Measurements from ENCODE around the gene AKTIP.

DNA sequence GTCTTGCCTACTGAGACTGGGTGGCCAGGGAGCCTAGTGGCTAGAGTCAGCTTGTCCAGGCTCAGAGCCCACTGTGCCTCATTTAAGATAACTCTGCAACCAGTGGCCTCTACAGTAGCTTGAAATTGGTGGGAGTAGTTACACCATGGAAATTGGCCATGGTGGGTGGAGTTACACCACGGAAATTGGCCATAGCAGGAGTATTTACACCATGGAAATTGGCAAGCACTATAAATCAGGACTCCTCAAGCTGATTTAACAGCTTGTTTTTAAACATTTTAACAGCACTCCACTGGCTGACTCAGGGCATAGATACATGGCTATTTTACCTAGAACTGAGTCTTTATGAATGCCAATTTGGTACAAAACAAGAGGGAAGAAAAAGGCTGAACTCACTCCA, 27.7 kb upstream of the AKTIP start:
- TF ChIP-seq FOXP2 (optimal IDR thresholded peaks at IDR 0.05; ENCODE audit: borderline replicate concordance, extremely low read depth, extremely low read length, insufficient read depth) (no peak), POLR2AphosphoS5 (IDR thresholded peaks at IDR 0.05; ENCODE audit: low read depth, low read length) (no peak), SIN3A (IDR thresholded peaks at IDR 0.05; ENCODE audit: borderline replicate concordance, insufficient read depth, low read length) (no peak), TAF1 (IDR thresholded peaks at IDR 0.05; ENCODE audit: borderline replicate concordance, insufficient read depth, low read length) (no peak)
- TF ChIP-seq, protein P1, sequence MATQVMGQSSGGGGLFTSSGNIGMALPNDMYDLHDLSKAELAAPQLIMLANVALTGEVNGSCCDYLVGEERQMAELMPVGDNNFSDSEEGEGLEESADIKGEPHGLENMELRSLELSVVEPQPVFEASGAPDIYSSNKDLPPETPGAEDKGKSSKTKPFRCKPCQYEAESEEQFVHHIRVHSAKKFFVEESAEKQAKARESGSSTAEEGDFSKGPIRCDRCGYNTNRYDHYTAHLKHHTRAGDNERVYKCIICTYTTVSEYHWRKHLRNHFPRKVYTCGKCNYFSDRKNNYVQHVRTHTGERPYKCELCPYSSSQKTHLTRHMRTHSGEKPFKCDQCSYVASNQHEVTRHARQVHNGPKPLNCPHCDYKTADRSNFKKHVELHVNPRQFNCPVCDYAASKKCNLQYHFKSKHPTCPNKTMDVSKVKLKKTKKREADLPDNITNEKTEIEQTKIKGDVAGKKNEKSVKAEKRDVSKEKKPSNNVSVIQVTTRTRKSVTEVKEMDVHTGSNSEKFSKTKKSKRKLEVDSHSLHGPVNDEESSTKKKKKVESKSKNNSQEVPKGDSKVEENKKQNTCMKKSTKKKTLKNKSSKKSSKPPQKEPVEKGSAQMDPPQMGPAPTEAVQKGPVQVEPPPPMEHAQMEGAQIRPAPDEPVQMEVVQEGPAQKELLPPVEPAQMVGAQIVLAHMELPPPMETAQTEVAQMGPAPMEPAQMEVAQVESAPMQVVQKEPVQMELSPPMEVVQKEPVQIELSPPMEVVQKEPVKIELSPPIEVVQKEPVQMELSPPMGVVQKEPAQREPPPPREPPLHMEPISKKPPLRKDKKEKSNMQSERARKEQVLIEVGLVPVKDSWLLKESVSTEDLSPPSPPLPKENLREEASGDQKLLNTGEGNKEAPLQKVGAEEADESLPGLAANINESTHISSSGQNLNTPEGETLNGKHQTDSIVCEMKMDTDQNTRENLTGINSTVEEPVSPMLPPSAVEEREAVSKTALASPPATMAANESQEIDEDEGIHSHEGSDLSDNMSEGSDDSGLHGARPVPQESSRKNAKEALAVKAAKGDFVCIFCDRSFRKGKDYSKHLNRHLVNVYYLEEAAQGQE (IDR thresholded peaks at IDR 0.05; ENCODE audit: insufficient read depth in 1 of 2, low read depth in 2 of 2, low read length in 2 of 2): no peak

All from PFSK-1 (cell line).